GM20000 (cell line): ENCODE data around the gene EVI5L.

ENCODE experiments used
- DNase-seq: peaks from one replicate; pipeline ENCODE4 v3.0.0; 2012; ENCODE audit warnings: low spot score
- CTCF ChIP-seq: IDR thresholded peaks from 2 replicates; pipeline ENCODE4 v1.5.1; 2012; ENCODE audit warnings: mild to moderate bottlenecking, control low read depth; ENCODE audit errors: extremely low read depth, missing control alignments

EVI5L gene

GRCh38 chr19:7879836-7880235, 49.8 kb downstream of the EVI5L start:
- DNase-seq = no peak
- TF ChIP-seq CTCF = no peak

GRCh38 chr19:7881910-7882309, 51.9 kb downstream of the EVI5L start:
- no peak for TF ChIP-seq CTCF

GRCh38 chr19:7883105-7883504, 53.1 kb downstream of the EVI5L start:
- TF ChIP-seq CTCF = no peak
- DNase-seq = no peak

More at GRCh38 chr19:7881910-7882309, 51.9 kb downstream of the EVI5L start:
- DNase-seq = no peak

- DNase-seq = no peak
- no peak for TF ChIP-seq CTCF
Measured at GRCh38 chr19:7883796-7884570, 54.0 kb downstream of the EVI5L start.

- DNase-seq = no peak
- TF ChIP-seq CTCF = no peak
Measured at GRCh38 chr19:7885818-7886217, 55.8 kb downstream of the EVI5L start.

GRCh38 chr19:7887408-7888144, 57.6 kb downstream of the EVI5L start:
- TF ChIP-seq CTCF = no peak
- no peak for DNase-seq

- no peak for TF ChIP-seq CTCF
- peak; percentile 26 for DNase-seq
Measured at GRCh38 chr19:7888145-7888825, 58.3 kb downstream of the EVI5L start, which contains the start of gene LRRC8E. TSS of gene LRRC8E (plus strand) at chr19:7888510. CDS start at chr19:7895604, 7,094 bp downstream.
